ENCODE results near the gene EMP3.
"Not testable (repeated sequence)": the region's sequence is repeated elsewhere in the genome, so short reads cannot be mapped to it uniquely, and the experiment has no call there.

The EMP3 gene

DNA sequence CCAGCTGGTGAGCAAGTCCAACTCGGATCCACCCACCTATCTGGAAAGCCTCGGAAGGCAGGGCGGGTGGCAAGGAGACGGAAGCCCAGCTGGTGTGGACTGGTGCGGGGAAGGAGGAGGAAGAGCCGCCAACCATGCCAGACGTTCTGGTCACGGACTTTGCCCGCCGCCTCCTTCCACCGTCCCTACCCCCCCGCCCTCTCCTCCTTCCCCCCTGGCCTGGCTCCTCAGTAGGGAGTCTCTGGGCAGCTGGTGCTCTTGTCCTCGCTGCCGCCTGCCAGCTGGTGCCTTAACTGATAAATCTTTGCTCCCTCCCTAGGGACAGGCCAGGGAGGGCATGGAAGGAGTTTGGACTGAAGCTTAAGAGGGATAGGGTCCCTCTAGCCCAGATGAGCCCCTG is 43.6 kb downstream of the EMP3 start:
- no peak overlapping the region for H3K4me3 ChIP-seq (ENCODE audit: low read depth, low read length)
- no peaks in the 10 kb centered on the region for H3K27me3 ChIP-seq (ENCODE audit: control insufficient read depth, insufficient read depth, low read length)
- H3K4me1 ChIP-seq (ENCODE audit: control insufficient read depth, insufficient read depth, low read length), result peaks cover 3% of the 10 kb centered on the region
- H3K9ac ChIP-seq (ENCODE audit: low read depth, low read length), result no peak overlapping the region
- H3K36me3 ChIP-seq (ENCODE audit: control insufficient read depth, insufficient read depth, low read length), result no peaks in the 10 kb centered on the region
- H3K9me3 ChIP-seq (ENCODE audit: control insufficient read depth, insufficient read depth, low read length), result no peaks in the 10 kb centered on the region

DNA sequence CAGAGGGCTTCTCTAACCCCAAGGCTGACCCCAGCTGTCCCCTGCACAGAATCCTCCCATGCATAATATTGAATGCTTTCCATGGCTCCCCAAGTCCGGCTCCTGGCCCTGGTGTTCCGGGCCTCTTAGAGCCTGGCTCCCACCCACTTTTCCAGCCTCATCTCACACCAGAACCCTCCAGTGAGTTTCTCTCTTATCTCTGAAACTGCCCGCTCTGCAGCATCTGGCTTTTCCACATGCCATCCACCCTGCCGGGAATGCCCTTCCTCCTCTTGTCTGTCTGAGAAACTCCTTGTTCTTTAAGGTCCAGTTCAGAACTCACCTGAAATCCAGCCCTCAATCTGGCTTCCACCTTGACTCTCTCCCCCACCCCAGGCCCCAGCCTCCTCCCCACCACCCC is 45.6 kb downstream of the EMP3 start:
- Histone ChIP-seq H3K9ac (ENCODE audit: low read depth, low read length) (no peak overlapping the region), H3K4me3 (ENCODE audit: low read depth, low read length) (no peak overlapping the region), H3K27me3 (ENCODE audit: control insufficient read depth, insufficient read depth, low read length) (no peaks in the 10 kb centered on the region), H3K9me3 (ENCODE audit: control insufficient read depth, insufficient read depth, low read length) (no peaks in the 10 kb centered on the region), H3K36me3 (ENCODE audit: control insufficient read depth, insufficient read depth, low read length) (no peaks in the 10 kb centered on the region), H3K4me1 (ENCODE audit: control insufficient read depth, insufficient read depth, low read length) (no peaks in the 10 kb centered on the region)

DNA sequence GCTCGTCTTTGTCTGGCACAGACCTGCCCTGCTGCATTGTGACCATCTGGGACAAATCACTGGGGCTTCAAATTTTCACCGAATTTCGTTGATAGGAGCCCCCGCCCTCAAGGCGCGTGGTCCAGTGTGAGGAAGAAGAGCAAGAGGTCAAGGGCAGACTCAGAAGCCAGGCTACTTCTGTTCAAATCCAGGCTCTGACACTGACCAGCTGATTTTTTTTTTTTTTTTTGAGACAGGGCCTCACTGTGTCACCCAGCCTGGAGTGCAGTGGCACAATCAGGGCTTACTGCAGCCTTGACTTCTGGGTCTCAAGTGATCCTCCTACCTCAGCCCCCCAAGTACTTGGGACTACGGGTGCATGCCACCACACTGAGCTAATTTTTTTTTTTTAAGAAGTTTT is 46.0 kb downstream of the EMP3 start:
- H3K27me3 ChIP-seq (ENCODE audit: control insufficient read depth, insufficient read depth, low read length), result no peaks in the 10 kb centered on the region
- no peaks in the 10 kb centered on the region for H3K36me3 ChIP-seq (ENCODE audit: control insufficient read depth, insufficient read depth, low read length)
- no peak overlapping the region for H3K4me3 ChIP-seq (ENCODE audit: low read depth, low read length)
- H3K9me3 ChIP-seq (ENCODE audit: control insufficient read depth, insufficient read depth, low read length), result no peaks in the 10 kb centered on the region
- no peaks in the 10 kb centered on the region for H3K4me1 ChIP-seq (ENCODE audit: control insufficient read depth, insufficient read depth, low read length)
- no peak overlapping the region for H3K9ac ChIP-seq (ENCODE audit: low read depth, low read length)

DNA sequence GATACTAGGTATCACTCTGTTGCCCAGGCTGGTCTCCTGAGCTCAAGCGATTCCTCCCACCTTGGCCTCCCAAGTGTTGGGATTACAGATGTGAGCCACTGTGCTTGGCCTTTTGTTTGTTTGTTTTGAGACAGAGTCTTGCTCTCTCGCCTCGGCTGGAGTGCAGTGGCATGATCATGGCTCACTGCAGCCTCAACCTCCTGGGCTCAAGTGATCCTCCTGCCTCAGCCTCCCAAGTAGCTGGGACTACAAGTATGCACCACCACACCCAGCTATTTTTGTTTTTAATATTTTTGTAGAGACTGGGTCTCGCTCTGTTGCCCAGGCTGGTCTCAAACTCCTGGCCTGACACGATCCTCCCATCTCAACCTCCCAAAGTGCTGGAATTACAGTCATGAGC is 46.4 kb downstream of the EMP3 start:
- not testable (repeated sequence) for H3K9ac ChIP-seq (ENCODE audit: low read depth, low read length); H3K4me3 ChIP-seq (ENCODE audit: low read depth, low read length); H3K9me3 ChIP-seq (ENCODE audit: control insufficient read depth, insufficient read depth, low read length); H3K4me1 ChIP-seq (ENCODE audit: control insufficient read depth, insufficient read depth, low read length); H3K27me3 ChIP-seq (ENCODE audit: control insufficient read depth, insufficient read depth, low read length); H3K36me3 ChIP-seq (ENCODE audit: control insufficient read depth, insufficient read depth, low read length)

DNA sequence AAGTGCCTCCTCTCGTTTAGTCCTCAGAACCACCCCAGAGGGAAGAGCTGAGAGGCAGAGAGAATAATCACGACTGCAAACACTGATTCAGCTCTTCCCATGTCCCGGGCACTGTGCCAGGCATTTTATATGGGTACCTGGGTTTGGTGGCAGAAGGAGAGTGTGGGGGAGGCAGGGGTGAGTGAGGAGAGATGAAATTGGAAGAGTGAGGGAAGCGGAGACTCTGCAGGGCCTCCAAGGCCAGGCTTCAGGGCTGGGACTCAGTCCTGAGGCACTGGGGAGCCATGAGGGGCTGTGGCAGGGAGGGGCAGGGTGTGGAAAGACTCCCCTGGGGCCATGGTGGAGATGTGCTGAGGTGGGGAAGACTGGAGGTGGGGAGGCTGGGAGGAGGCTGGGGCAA is 47.6 kb downstream of the EMP3 start:
- no peaks in the 10 kb centered on the region for H3K4me1 ChIP-seq (ENCODE audit: control insufficient read depth, insufficient read depth, low read length)
- no peaks in the 10 kb centered on the region for H3K27me3 ChIP-seq (ENCODE audit: control insufficient read depth, insufficient read depth, low read length)
- H3K9me3 ChIP-seq (ENCODE audit: control insufficient read depth, insufficient read depth, low read length), result no peaks in the 10 kb centered on the region
- no peaks in the 10 kb centered on the region for H3K36me3 ChIP-seq (ENCODE audit: control insufficient read depth, insufficient read depth, low read length)
- H3K4me3 ChIP-seq (ENCODE audit: low read depth, low read length), result no peak overlapping the region
- H3K9ac ChIP-seq (ENCODE audit: low read depth, low read length), result no peak overlapping the region

DNA sequence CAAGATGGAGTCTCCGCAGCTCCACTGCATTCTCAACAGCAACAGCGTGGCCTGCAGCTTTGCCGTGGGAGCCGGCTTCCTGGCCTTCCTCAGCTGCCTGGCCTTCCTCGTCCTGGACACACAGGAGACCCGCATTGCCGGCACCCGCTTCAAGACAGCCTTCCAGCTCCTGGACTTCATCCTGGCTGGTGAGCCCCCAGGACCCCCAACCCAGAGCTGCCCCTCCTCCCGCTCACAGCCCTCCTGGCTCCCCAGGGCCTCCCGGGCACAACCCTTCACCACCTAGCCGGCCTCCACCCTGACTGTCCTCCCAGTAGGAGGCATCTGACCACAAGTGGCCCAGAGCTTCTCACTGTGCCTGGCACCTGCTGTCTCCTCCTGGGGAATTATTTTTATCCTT is 48.2 kb downstream of the EMP3 start:
- no peaks in the 10 kb centered on the region for H3K36me3 ChIP-seq (ENCODE audit: control insufficient read depth, insufficient read depth, low read length)

DNA sequence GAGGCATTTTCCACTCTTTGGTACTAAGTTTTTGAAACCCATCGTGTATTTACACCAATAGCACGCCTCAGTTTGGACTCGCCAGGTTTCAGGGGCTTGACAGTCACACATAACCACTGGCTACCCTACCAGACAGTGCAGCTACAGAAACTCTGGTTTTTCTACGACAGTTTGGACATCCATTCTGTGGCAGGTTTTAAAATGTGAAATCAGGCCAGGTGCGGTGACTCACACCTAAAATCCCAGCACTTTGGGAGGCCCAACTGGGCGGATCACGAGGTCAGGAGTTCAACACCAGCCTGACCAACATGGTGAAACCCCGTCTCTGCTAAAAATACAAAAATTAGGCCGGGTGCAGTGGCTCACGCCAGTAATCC is 52.8 kb downstream of the EMP3 start:
- H3K9me3 ChIP-seq (ENCODE audit: control insufficient read depth, insufficient read depth, low read length), result no peaks in the 10 kb centered on the region
- H3K36me3 ChIP-seq (ENCODE audit: control insufficient read depth, insufficient read depth, low read length), result peaks cover under 1% of the 10 kb centered on the region
- no peaks in the 10 kb centered on the region for H3K4me1 ChIP-seq (ENCODE audit: control insufficient read depth, insufficient read depth, low read length)
- no peak overlapping the region for H3K9ac ChIP-seq (ENCODE audit: low read depth, low read length)
- no peaks in the 10 kb centered on the region for H3K27me3 ChIP-seq (ENCODE audit: control insufficient read depth, insufficient read depth, low read length)
- H3K4me3 ChIP-seq (ENCODE audit: low read depth, low read length), result no peak overlapping the region

More for the DNA sequence above, 48.2 kb downstream of the EMP3 start:
- no peaks in the 10 kb centered on the region for H3K27me3 ChIP-seq (ENCODE audit: control insufficient read depth, insufficient read depth, low read length)
- H3K4me3 ChIP-seq (ENCODE audit: low read depth, low read length), result no peak overlapping the region
- no peaks in the 10 kb centered on the region for H3K4me1 ChIP-seq (ENCODE audit: control insufficient read depth, insufficient read depth, low read length)
- H3K9ac ChIP-seq (ENCODE audit: low read depth, low read length), result no peak overlapping the region
- H3K9me3 ChIP-seq (ENCODE audit: control insufficient read depth, insufficient read depth, low read length), result no peaks in the 10 kb centered on the region

DNA sequence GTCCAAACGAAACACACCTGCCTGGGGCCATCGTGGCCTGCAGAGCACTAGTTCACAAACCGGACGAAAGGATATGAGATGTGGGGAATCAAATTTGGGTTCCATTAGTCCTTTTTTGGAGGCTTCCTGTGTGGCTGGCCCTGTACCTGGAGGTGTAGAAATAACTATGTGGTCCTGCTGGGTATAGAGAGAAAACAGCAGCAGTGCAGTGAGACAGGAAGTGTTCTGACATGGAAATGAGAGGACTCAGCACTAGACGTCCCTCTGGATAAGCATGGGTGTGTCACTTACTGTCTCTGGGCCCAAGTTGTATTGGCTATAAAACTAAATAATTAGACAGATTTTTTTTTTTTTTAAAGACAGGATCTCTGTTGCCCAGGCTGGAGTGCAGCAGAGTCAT is 53.7 kb downstream of the EMP3 start:
- H3K36me3 ChIP-seq (ENCODE audit: control insufficient read depth, insufficient read depth, low read length), result peaks cover 8% of the 10 kb centered on the region
- no peak overlapping the region for H3K4me3 ChIP-seq (ENCODE audit: low read depth, low read length)
- no peaks in the 10 kb centered on the region for H3K27me3 ChIP-seq (ENCODE audit: control insufficient read depth, insufficient read depth, low read length)
- H3K9ac ChIP-seq (ENCODE audit: low read depth, low read length), result no peak overlapping the region
- no peaks in the 10 kb centered on the region for H3K9me3 ChIP-seq (ENCODE audit: control insufficient read depth, insufficient read depth, low read length)
- H3K4me1 ChIP-seq (ENCODE audit: control insufficient read depth, insufficient read depth, low read length), result no peaks in the 10 kb centered on the region
